Measurements from ENCODE around the gene GATD1. TPM values are rescaled to one million over a fixed set of nuclear protein-coding genes. Genes with fewer than 3 reads are reported as not detected.

GATD1 gene
- total RNA-seq, 1 donor from 2014 or later = 12.2 TPM

- Histone ChIP-seq H3K4me1 (no peaks in the 10 kb centered on the region), H3K27me3 (peaks cover 3% of the 10 kb centered on the region), H3K9me3 (no peaks in the 10 kb centered on the region), H3K4me3 (peak within 1 kb of the TSS in 1 of 2 donors; percentile 29), H3K27ac (no peak within 1 kb of the TSS), H3K36me3 (peaks cover 0 to 3% of the 10 kb centered on the region in 2 donors)
- TF ChIP-seq CTCF (IDR thresholded peaks at IDR 0.05) = no peak
- intact Hi-C loops (cut with DNase I) = no loop called here
- DNase-seq (ENCODE audit: low spot score in 2 of 2) = no peak
Observed at GRCh38 chr11:789943-790342, 12.7 kb upstream of the GATD1 start, which contains the start of gene CEND1. CEND1 (minus strand) TSS chr11:790090; CDS start chr11:788576, 1,514 bp downstream.

- Histone ChIP-seq H3K36me3 (peaks cover 0 to 3% of the 10 kb centered on the region in 2 donors), H3K27me3 (peaks cover 3% of the 10 kb centered on the region), H3K9me3 (no peaks in the 10 kb centered on the region), H3K4me1 (no peaks in the 10 kb centered on the region), H3K27ac (no peak overlapping the region), H3K4me3 (peak overlapping the region in 1 of 2 donors; percentile 29)
- no peak for TF ChIP-seq CTCF (IDR thresholded peaks at IDR 0.05)
- DNase-seq (ENCODE audit: low spot score in 2 of 2) = no peak
- intact Hi-C loops (cut with DNase I) = no loop called here
Observed at GRCh38 chr11:788953-789940, 12.0 kb upstream of the GATD1 start.

- Histone ChIP-seq H3K4me3 (no peak overlapping the region), H3K9me3 (no peaks in the 10 kb centered on the region), H3K27ac (no peak overlapping the region), H3K36me3 (peaks cover 0 to 1% of the 10 kb centered on the region in 2 donors), H3K4me1 (peaks cover 0 to 4% of the 10 kb centered on the region in 2 donors), H3K27me3 (peaks cover 3% of the 10 kb centered on the region)
- intact Hi-C loops (cut with DNase I) = no loop called here
- no peak for TF ChIP-seq CTCF (IDR thresholded peaks at IDR 0.05)
- DNase-seq (ENCODE audit: low spot score in 2 of 2) = no peak
Observed at GRCh38 chr11:788009-788640, 10.8 kb upstream of the GATD1 start.

- Histone ChIP-seq H3K36me3 (no peaks in the 10 kb centered on the region), H3K4me1 (peaks cover 0 to 6% of the 10 kb centered on the region in 2 donors), H3K9me3 (no peaks in the 10 kb centered on the region), H3K27ac (no peak overlapping the region), H3K27me3 (peaks cover 3% of the 10 kb centered on the region), H3K4me3 (no peak overlapping the region)
- TF ChIP-seq CTCF (IDR thresholded peaks at IDR 0.05) = no peak
- DNase-seq (ENCODE audit: low spot score in 2 of 2) = no peak
- intact Hi-C loops (cut with DNase I) = no loop called here
Observed at GRCh38 chr11:787084-787675, 9.9 kb upstream of the GATD1 start.

GRCh38 chr11:786235-787083, 9.2 kb upstream of the GATD1 start:
- intact Hi-C loops (cut with DNase I) = no loop called here
- no peak for TF ChIP-seq CTCF (IDR thresholded peaks at IDR 0.05)
- H3K27me3 ChIP-seq = peaks cover 3% of the 10 kb centered on the region

More at GRCh38 chr11:786235-787083, 9.2 kb upstream of the GATD1 start:
- H3K9me3 ChIP-seq = no peaks in the 10 kb centered on the region
- no peak for DNase-seq (ENCODE audit: low spot score in 2 of 2)
- H3K4me1 ChIP-seq = peaks cover 0 to 6% of the 10 kb centered on the region in 2 donors
- no peak overlapping the region for H3K27ac ChIP-seq
- no peak overlapping the region for H3K4me3 ChIP-seq
- no peaks in the 10 kb centered on the region for H3K36me3 ChIP-seq
